ENCODE data around the gene RTN4. TPM values are rescaled to one million over a fixed set of nuclear protein-coding genes. Genes with fewer than 3 reads are reported as not detected.

Gene RTN4
- total RNA-seq, 2 experiments from 2014 or later, result 84.9 to 85.7 TPM

- Mint-ChIP-seq H3K4me3 (no peak overlapping the region), H3K27me3 (no peaks in the 10 kb centered on the region), H3K4me1 (ENCODE audit: low read depth) (peaks cover 68% of the 10 kb centered on the region), H3K27ac (no peak overlapping the region), H3K9me3 (no peaks in the 10 kb centered on the region), H3K36me3 (ENCODE audit: low read depth) (peaks cover 77% of the 10 kb centered on the region)
- CTCF ChIA-PET, result no interaction called here
- Histone ChIP-seq H3K27ac (ENCODE audit: low read depth in 1 of 2, low read length in 2 of 2) (no peak overlapping the region), H3K9me3 (ENCODE audit: control insufficient read depth in 1 of 2, insufficient read depth in 1 of 2, low read length in 2 of 2) (no peaks in the 10 kb centered on the region), H3K4me1 (ENCODE audit: insufficient read depth, low read length) (peaks cover 2% of the 10 kb centered on the region), H3K36me3 (ENCODE audit: insufficient read depth, low read length) (peaks cover 24% of the 10 kb centered on the region), H3K4me3 (ENCODE audit: low read length) (no peak overlapping the region), H3K27me3 (ENCODE audit: control insufficient read depth in 1 of 2, insufficient read depth in 2 of 2, low read length in 2 of 2) (no peaks in the 10 kb centered on the region)
- POLR2A ChIA-PET, result no interaction called here
- no peak for DNase-seq
- intact Hi-C loops (cut with DNase I, micrococcal nuclease), result no loop called here
- no peak for TF ChIP-seq CTCF (IDR thresholded peaks at IDR 0.05)
- no peak for ATAC-seq (ENCODE audit: poor library complexity)
Observed at GRCh38 chr2:54981385-54981784, 68.9 kb downstream of the RTN4 start.

GRCh38 chr2:54979321-54980044, 70.8 kb downstream of the RTN4 start:
- Mint-ChIP-seq H3K36me3 (ENCODE audit: low read depth) (peaks cover 80% of the 10 kb centered on the region), H3K27me3 (no peaks in the 10 kb centered on the region), H3K4me3 (no peak overlapping the region), H3K4me1 (ENCODE audit: low read depth) (peaks cover 72% of the 10 kb centered on the region), H3K9me3 (no peaks in the 10 kb centered on the region), H3K27ac (peak overlapping the region; percentile 53)
- Histone ChIP-seq H3K9me3 (ENCODE audit: control insufficient read depth in 1 of 2, insufficient read depth in 1 of 2, low read length in 2 of 2) (no peaks in the 10 kb centered on the region), H3K27ac (ENCODE audit: low read depth in 1 of 2, low read length in 2 of 2) (no peak overlapping the region), H3K4me1 (ENCODE audit: insufficient read depth, low read length) (peaks cover 3% of the 10 kb centered on the region), H3K36me3 (ENCODE audit: insufficient read depth, low read length) (peaks cover 19% of the 10 kb centered on the region), H3K4me3 (ENCODE audit: low read length) (no peak overlapping the region), H3K27me3 (ENCODE audit: control insufficient read depth in 1 of 2, insufficient read depth in 2 of 2, low read length in 2 of 2) (no peaks in the 10 kb centered on the region)
- DNase-seq (no peak), ATAC-seq (ENCODE audit: poor library complexity) (no peak)
- ChIA-PET POLR2A (interaction anchor here (1.1 kb wide), 1 partner anchor 24 kb away, joined by 3 read pairs; no protein-coding TSS in a partner anchor), CTCF (interaction anchor here (1.1 to 1.2 kb wide), 2 partner anchors 15 to 19 kb away, joined by 3 read pairs; no protein-coding TSS in a partner anchor)
- intact Hi-C loops (cut with DNase I, micrococcal nuclease), result loop anchor here in 1 of 2 experiments (5.0 kb wide), 1 partner anchor 33 kb away; no protein-coding TSS in a partner anchor
- TF ChIP-seq CTCF (IDR thresholded peaks at IDR 0.05), result no peak

GRCh38 chr2:54977149-54977548, 73.1 kb downstream of the RTN4 start:
- Histone ChIP-seq H3K36me3 (ENCODE audit: insufficient read depth, low read length) (peaks cover 31% of the 10 kb centered on the region), H3K4me3 (ENCODE audit: low read length) (no peak overlapping the region), H3K27me3 (ENCODE audit: control insufficient read depth in 1 of 2, insufficient read depth in 2 of 2, low read length in 2 of 2) (no peaks in the 10 kb centered on the region), H3K4me1 (ENCODE audit: insufficient read depth, low read length) (peaks cover 3% of the 10 kb centered on the region), H3K9me3 (ENCODE audit: control insufficient read depth in 1 of 2, insufficient read depth in 1 of 2, low read length in 2 of 2) (no peaks in the 10 kb centered on the region), H3K27ac (ENCODE audit: low read depth in 1 of 2, low read length in 2 of 2) (no peak overlapping the region)
- Mint-ChIP-seq H3K27ac (no peak overlapping the region), H3K27me3 (no peaks in the 10 kb centered on the region), H3K36me3 (ENCODE audit: low read depth) (peaks cover 77% of the 10 kb centered on the region), H3K9me3 (no peaks in the 10 kb centered on the region), H3K4me1 (ENCODE audit: low read depth) (peaks cover 49% of the 10 kb centered on the region), H3K4me3 (no peak overlapping the region)
- ATAC-seq (ENCODE audit: poor library complexity), result no peak
- ChIA-PET POLR2A (interaction anchor here (0.6 to 0.9 kb wide), 2 partner anchors 12 to 66 kb away, joined by 3 read pairs; no protein-coding TSS in a partner anchor), CTCF (interaction anchor here (0.9 kb wide), 1 partner anchor 138 kb away, joined by 4 read pairs; no protein-coding TSS in a partner anchor)
- DNase-seq, result no peak
- intact Hi-C loops (cut with DNase I, micrococcal nuclease), result loop anchor here in 1 of 2 experiments (5.0 kb wide), 1 partner anchor 35 kb away; no protein-coding TSS in a partner anchor
- TF ChIP-seq CTCF (IDR thresholded peaks at IDR 0.05), result no peak
